ENCODE measurements around the gene APBA2.
"Not testable (repeated sequence)": the region's sequence is repeated elsewhere in the genome, so short reads cannot be mapped to it uniquely, and the experiment has no call there.

The APBA2 gene

DNA sequence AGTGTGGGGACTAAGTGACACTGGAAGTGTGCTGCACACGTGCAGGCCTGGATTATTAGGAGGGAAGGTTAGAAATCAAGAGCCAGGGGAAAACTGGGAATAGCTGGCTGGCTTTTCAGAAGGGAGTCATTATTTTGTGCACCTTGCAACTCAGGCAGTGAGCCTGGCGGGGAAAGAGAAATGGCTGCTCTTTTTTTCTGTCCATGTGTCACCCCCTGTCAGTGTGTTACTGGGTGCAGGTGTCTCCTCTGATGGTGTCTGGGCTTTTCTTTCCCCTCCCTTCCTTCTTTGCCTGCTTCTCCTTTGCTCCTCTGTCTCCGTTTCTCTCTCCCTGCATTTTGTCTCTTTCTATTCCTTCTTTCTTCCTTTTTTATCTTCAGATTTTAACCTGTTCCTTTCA, 130.7 kb downstream of the APBA2 start:
- DNase-seq, result no peak

GRCh38 chr15:29018120-29018805, 132.5 kb downstream of the APBA2 start:
- no peak for DNase-seq

DNA sequence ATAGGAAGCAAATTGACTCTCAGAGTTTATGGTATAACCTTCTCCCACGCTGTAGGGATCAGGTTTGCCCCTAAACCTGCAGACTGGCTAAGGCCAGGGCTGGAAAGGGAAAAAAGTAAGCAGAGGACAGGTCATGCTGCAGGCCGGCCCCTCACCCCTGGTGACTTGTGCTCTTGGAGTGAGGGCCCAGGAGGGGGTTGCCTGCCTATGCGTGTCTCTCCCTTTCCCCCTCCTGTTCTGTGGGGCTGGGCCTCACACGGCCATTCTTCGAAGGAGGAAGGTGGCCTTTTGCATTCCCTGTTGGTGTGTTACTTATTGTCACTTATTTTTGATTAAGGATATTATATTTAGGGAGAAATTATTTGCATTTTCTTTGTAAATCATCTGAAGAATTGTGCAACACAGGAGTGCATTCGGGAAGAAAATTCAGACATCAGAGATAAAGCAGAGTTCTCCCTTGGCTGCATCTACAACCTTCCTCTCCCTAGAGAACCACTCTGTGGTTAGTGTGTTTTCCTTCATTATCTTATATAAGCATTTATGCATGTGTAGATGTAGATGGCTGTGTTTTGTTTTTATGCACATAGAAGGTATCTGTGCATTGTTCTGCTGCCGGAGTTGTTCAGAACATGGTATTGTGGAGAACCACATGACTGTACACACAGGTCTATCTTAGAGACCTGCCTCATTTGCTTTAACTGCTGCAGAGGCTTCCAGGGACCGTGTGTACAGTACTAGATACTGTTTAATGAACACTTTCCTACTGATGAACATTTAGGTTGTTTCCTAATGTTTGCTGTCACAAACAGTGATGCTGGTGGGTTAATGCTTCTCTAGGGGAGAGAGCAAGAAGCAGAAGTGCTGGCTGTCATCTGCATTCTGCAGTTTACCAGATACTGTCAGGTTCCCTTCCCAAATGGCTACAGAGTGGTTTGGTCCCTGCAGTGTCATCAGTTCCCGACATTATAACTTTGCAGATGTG, 133.5 kb downstream of the APBA2 start:
- DNase-seq, result peak; percentile 16

DNA sequence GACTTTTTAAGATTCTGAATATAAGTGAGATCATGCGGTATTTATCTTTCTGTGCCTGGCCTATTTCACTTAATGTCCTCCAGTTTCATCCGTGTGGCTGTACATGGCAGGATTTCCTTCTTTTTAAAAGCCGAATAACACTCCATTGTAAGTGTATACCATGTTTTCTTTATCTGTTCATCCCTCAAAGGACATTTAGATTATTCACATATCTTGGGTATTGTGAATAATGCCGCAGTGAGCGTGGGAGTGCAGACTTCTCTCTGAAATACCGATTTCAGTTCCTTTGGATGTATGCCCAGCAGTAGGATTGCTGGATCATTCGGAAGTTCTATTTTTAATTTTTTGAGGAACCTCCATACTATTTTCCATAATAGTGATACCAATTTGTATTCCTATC, 136.1 kb downstream of the APBA2 start:
- DNase-seq, result no peak

DNA sequence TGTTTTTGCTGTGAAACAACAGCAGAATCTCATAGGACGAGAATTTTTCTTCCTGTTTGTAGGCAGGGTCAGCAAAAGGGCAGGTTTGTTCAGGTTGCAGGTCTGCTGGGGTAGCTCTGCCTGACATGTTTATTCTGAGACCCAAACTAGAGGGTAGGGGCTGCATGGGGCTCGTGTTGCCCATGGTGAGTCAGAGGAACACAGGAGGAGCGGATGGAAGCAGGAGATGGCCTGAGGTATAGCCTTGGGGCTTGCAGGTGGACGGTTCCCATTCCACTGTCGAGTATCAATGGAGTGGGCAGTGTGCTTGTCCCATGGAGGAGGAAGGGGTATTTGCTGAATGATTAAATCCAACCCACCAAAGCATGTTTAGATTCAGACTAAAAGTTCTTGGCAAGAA, 138.9 kb downstream of the APBA2 start:
- no peak for DNase-seq

DNA sequence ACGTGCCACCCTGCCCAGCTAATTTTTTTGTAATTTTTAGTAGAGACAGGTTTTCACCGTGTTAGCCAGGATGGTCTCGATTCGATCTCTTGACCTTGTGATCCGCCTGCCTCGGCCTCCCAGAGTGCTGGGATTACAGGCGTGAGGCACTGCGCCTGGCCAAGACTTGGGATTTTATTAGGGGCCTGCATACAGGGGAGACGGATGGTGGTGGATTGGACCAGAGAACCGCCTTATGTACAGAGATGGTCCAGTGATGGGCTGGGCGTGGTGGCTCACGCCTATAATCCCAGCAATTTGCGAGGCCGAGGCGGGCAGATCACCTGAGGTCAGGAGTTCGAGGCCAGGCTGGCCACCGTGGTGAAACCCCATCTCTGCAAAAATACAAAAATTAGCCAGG, 139.6 kb downstream of the APBA2 start:
- DNase-seq, result not testable (repeated sequence)

DNA sequence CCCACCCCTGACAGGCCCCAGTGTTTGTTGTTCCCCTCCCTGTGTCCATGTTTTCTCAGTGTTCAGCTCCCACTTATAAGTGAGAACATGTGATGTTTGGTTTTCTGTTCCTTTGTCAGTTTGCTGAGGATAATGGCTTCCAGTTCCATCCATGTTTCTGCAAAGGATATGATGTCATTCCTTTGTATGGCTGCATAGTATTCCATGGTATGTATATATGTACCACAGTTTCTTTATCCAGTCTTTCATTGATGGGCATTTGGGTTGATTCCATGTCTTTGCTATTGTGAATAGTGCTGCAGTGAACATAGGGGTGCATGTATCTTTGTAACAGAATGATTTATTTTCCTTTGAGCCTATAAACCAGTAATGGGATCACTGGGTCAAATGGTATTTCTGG, 142.4 kb downstream of the APBA2 start:
- DNase-seq, result not testable (repeated sequence)

GRCh38 chr15:29029651-29030195, 143.9 kb downstream of the APBA2 start:
- DNase-seq, result no peak

DNA sequence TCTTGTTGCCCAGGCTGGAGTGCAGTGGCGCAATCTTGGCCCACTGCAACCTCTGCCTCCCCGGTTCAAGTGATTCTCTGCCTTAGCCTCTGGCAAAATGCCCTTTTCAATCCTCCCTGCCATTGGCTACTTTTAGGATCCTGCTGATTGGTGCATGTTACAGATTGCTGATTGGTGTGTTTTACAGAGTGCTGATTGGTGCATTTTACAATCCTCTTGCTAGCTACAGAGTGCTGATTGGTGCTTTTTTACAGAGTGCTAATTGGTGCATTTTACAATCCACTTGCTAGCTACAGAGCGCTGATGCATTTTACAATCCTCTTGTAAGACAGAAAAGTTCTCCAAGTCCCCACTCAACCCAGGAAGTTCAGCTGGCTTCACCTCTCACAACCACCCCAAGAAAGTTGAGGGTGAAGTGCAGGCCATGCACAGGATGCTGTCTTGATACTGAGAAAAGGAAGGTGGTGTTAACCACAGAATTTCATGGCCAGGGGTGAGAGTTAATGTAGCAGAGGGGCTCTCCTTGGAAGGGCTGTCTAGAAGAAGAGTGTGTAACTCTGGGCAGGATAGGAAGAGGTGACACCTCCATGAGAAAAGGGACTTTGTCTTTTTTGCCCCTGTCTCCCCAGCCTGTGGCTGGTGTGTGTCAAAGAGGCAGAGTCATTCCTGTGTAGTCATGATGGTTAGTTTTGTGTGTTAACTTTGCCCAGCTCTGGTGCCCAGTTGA, 145.9 kb downstream of the APBA2 start:
- DNase-seq, result no peak

DNA sequence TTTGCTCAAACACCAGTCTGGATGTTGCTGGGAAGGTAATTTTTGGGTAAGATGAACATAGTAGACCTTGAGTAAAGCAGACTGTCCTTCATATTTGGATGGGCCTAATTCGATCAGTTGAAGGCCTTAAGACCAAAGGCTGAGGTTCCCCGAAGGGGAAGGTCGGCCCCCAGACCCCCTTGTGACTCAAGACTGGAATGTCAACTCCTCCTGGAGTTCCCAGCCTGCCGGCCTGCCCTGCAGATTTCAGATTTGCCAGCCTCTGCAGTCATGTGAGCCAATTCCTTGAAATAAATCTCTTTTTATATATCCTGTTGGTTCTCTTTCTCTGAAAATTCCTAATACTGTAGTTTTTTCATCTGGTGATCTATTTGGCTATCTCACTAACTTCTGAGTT, 146.5 kb downstream of the APBA2 start:
- no peak for DNase-seq

GRCh38 chr15:29032751-29033150, 147.0 kb downstream of the APBA2 start:
- DNase-seq, result no peak

DNA sequence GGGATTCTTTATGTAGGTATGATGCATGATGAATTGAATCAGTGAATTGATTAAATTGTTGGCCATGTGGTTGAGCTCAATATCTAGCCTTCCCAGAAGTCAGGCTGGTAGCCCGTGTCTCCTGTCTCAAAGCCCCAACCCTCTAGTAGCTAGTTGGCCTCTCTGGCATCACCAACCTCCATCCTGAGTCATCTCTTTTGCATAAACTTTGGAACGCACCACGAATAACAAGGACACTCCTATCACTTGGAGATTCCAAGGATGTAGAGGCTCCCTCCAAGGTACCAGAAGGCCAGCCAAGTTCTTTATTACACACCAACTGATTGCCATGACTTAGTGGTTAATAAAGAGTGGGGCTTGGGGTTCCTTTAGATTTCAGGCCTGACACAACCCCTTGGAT, 148.4 kb downstream of the APBA2 start:
- DNase-seq, result no peak

DNA sequence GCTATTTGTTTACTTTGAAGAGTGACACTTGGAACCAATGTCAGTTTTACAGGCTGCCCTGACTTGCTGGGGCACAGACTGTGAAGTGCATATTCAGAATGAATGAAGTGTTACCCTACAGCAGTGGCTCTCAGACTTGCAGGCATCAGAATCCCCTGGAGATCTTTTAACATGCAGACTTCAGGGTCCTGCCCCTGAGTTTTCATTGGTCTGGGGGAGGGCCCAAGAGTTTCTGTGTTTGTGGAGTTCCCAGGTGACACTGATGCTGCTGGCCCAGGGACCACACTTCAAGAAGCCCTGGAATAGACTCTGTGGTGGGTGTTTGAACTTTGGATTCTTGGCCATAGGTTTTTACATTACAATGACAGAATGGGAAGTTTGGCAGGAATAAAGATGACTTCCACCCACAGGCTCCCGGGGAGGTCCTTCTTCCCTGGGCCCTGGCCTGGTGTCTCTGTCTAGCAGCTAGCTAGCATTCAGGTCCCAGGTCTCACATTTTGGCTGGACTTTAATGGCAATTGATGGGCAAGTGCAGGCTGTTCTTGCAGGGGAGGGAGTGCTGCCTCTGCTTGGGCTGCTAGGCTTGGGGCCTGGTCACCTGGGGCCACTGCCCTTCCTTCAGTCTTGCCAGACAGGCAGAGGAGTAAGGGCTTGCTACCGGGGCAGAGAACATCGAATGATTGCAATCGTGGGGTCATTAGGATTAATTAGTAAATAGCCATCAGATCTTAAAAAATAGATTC, 149.0 kb downstream of the APBA2 start:
- no peak for DNase-seq

GRCh38 chr15:29035336-29036285, 149.8 kb downstream of the APBA2 start:
- DNase-seq, result no peak

DNA sequence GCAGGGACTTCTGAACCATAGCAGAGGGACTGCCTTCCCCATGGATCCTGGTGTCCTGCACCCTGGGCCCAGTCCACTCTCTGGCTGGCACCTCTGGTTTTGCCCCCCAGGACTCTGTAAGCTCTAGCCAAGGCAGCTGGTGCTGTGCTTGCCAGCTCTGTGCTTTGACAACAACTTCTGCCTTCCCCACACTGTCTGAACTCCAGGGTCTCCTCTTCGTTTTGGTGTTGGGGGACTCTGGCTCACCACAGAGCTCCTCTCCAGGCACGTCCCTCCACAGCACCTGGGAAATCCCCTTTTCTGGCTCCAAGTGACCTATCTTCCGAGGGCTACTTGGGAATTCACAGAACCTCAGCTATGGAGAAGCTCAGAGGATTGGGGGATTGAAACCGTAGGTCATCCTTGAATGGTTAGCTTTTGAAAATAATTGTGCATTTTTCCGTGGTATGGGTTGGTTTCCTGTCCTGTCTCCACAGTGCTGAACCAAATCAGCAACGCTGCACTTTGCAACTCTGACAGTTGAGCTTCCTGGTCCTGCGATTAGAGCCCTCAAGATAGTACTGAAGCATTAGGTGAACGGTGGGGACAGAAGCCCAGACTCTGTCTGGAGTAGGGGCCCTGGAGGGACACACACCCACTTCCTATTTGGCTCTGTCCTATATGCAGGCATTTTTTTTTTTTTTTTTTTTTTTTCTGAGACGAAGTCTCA, 152.4 kb downstream of the APBA2 start:
- DNase-seq, result no peak

DNA sequence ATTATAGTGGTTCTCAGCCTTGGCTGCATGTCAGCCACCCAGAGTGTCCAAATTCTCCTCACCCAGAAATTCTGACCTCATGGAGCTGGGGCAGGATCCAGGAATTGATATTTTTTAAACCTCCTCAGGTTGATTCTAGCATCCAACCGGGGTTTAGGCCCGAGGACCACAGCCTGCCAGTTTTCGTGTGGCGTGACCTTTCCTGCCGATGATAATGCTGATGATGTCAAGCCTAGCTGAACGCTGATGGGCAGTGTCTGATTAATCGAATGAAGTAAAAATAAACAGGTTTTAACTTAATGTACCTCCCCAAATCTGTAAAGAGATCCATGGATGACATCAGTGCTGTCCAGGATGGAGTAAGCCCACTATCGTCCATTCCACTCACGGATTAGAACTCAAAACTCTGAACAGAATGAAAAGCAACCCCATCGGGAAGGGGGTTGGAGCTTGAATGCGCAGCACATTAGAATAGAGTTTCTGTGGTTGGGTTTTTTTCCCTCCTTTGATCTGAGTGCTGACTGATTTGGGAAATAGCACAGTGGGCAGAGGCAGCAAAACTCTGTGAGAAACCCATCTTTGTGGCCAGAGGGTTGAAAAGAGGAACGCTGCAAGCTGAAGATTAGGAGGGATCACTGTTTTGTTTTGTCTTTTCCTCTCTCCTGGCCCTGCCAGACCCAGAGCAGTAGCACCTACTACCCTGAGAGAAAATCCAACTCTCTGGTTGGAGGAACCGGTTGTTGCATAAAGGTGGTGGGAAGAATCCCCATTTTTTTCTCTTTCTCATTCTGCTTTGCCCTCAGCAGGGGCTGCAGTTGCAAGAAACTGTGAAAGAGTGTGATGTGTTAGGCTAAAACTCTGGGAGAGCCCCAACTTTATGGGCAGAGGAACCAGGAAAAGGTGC, 153.9 kb downstream of the APBA2 start:
- peak; percentile 25 for DNase-seq

GRCh38 chr15:29040370-29040751, 154.6 kb downstream of the APBA2 start:
- no peak for DNase-seq

DNA sequence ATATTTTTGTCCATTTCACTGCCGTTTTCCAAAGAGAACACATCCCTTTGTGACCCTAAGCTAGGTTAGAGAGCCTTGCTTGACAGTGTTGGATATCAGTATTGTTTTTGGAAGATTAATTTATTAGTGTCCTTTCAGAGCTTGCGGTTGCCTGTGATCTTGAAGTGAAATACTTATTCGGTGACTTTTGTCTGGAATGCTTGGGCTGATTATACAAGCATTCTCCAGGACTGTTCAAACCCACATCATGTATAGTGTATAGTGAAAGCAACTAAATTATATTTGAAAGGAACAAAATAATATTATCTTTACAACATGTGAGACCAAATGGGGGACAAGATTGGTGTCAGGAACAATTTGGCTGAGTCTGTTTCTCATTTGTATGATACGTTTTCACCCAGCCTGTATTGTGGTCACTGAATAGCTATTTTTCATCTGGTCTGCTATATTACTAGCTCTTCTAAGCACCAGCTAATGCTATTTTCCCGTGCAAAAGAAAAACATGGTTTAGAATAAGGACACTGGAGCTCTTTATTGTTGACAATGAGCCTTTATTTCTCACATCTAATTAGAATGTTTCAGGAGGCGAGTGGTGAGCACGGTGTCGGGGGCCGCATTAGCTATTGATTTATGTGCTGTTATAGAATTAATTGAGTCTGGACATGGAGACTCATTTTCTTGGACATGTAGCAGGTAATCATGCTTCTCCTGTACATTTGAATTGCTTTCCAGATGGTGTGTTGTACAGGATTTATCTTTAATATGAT, 158.1 kb downstream of the APBA2 start:
- no peak for DNase-seq

DNA sequence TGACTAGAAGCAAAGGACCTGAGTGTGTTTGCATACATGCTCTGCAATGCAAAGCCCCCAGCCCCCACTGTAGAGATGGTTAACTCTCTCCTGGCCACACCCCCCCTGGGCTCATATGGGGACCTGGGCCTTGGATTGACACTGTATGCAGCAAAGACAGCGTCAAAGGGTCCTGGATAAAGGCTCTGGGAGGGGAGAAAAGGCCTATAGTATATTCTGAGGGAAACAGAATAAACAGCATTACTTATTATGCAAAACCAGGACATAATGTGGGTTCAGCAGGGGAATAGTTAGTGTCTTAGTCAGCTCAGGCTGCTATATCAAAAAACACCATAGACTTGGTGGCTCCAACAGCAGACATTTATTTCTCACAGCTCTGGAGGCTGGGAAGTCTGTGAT, 158.7 kb downstream of the APBA2 start:
- no peak for DNase-seq
